HG03139 (cell line): Measurements from ENCODE around the gene CYB561.

Experiments
- ATAC-seq: cut with Tn5 transposase; IDR thresholded peaks from one replicate; pipeline ENCODE4 v1.9.1; 2021; ENCODE audit not compliant: unreplicated experiment

The CYB561 gene

DNA sequence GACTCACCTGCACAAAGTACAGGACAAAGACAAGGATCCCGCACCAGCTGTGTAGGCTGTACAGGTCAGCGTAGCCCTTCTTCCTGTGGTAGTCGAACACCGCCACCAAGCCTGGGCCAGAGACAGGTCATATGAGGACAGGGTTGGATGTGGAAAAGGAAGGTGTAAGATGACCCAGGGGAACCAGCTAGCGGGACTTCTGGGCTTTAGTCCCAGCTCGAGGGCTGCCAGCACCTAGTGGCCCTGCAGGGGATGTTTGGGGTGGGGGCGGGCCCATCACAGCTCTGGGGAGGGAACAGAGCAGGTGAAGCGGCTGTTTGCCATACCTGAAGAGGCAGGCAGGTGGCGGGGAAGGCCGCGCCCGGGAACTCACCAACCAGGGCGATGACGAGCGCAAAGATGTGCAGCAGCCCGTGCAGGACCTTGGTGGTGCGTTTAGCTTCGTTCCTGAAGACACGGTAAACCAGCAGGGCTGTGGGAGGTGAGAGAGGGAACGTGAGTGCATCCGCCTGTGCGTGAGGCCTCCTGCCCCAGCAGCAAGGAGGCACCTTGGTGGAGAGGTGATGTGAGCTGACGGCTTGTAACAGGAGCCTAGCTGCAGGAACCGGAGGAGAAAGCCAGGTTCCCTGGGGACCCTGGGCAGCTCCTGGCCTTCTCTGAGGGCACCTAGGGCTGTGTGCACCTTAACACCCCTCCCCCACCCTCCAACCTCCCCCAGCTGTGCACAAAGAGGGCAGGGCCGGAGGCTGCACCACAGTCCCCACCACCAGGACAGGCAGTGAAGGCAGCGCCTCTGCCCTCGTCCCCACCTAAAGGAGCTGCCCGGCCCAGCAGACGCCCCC is 10.2 kb downstream of the CYB561 start:
- ATAC-seq = no peak

DNA sequence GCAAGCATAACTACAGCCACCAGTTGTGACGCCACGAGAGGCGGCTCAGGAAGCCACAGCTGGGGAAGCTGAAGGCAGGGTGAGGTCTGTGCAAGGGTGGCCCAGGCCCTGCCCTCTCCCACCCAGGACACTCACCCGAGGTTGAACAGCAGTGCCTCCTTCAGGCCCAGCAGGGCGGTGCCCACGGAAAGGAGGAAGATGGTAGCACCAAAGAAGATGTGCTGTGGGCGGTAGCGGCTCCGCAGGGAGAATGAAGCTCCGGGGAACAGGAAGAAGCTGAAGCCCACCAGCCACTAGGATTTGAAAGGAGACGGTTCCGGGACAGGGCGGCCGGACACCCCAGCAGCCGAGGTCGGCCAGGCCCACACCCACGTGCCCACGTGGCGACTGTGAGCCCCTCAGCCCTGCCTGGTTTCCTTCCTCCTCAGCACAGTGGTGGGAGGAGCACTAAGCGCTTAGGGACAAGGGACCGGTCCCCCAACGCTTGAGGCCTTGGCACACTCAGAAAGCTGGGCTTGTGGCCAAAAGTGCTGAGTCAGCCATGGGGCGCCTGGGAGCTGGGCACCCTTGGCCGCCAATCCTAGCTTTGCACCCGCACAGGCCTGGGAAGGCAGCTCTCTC is 11.0 kb downstream of the CYB561 start:
- no peak for ATAC-seq

DNA sequence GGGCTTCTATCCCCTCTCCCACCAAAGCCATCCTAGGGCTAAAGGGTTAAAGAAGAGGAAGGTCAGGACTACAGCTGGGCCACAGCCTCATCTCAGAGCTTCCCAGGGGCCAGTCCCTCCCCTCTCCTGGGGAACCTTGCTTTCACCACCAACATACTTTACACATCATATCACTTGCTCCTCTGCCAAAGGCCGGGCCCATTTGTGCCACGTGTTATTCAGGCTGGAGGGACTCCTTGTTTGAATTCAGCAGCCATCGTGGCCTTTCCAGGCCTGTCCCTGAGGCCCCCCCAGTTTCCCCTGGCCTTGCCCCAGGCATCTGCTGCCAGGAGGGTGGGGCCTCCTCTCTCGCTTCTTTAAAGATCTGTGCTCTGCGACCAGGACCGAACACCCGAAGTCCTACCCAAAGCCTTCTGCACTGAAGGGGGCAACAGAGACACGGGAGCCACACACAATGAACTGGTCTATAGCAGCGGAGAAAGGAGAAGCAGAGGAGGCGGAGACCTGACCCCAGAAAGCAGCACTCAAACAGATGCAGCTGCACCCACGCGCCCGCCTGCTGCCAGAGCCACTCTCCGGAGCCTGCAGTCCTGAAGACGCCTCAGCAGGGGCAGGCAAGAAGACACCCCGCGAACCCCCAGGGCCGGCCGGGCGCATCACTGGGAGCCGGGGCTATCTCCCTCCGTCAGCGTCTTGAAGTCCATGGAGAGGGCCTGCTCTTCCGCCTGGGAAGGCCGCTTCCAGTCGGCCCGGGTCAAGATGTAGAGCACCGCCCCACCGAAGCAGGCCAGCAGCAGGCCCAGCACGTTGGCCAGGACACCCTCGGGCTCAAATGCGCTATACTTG is 12.1 kb downstream of the CYB561 start:
- ATAC-seq = no peak

DNA sequence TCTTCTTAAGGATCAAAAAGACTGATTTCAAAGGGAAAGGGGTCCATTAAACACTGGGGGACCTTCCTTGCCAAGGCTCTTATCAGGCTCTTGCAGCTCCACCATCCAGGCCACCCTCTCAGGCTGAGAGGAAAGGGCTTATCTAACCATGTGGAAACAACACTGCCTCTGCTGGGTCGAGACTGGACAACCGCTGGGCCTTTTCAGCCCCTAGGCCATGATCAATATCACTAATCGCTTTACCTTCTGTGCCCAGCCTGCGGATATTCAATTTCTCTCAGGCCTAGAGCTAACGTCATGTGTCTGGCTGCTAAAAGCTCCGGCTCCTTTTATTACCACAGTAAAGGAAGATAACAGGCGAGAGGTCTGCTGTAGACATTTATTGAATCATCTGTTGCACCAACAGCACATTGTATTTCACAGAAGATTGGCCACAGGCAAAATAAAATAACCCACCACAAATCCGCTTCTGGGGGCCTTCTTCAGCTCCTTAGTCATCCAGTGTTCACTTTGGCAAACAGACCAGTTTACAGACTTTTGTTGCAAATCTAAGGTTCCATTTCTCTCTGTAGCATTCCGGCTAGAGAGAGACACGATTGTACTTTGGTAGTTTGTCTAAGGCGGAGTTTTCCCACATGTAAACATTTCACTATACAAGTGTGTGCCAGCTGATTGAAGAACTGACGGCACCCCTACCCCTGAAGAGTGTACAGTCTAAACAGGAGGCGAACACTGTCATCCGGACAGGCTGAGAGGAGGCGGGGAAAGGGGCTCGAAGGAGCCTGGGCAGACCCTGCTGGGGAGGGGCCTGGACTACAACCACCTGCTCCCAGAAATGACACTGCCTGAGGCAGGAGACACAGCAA is 13.9 kb downstream of the CYB561 start:
- no peak for ATAC-seq

DNA sequence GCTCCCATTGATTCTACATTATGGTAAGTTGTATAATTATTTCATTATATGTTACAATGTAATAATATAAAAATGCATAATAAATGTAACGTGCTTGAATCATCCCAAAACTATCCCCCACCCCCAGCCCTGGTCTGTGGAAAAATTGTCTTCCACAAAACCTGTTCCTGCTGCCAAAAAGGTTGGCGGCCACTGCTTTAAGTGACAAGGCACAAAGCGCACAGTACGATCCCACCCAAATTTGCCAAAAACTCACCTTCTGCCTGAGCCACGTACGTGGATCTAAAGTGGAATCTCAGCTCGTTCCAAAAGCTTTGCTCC is 14.5 kb downstream of the CYB561 start:
- no peak for ATAC-seq

DNA sequence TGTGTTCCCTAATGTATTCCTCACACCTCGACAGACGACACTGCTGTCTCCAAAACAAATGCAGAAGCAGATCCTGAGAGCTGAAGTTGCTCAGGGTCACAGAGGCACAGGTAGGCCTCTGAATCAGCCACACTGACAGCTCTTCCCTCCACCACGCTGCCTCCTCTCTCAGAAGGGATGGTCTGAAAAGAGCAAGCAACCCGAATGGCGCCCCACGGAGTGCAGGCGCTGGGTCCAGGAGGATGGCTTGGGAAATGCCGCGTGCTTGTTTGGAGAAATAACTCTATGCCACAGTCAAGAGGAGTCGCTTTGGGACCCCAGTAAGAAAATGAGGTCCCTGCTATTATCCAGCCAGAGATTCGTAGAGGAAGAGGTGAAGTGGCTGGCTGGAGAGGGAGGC is 15.9 kb downstream of the CYB561 start:
- ATAC-seq = no peak

DNA sequence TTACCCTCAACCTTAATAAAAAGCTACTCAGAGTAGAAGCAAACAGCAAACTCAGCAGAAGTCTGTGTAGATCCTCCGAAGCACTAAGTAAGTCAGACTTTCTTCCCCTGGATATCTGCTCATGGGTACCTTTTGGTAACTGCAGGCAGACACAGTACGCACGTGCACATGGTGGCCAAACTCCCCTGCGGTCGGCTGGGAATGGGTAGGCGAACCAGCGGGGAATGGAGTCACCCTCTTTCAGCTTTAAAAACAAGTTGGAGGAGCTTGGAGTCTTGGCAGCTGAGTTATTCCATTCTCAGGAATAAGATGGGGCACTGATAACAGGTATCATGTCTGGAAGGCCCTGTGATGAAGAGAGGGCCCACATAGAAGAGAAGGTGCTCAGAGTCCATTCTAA is 16.3 kb downstream of the CYB561 start:
- no peak for ATAC-seq

DNA sequence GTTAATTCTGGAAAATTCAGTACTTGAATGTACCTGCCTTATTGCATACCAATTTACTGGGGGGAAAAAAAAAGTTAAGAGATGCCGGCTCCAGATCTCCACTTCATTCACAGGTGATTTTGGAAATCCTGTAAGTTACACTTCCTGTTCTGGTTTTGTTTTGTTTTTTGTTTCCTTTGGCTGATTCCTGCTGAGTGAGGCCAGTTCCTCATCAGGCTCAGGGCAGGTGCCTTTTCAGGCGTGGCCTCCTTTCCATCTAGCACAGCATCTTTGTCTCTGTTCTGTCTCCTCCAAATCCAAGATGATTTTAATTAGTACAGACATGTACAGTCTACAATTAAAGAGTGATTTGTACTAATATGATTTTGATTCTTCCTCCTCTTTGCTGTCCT is 19.2 kb downstream of the CYB561 start:
- no peak for ATAC-seq

DNA sequence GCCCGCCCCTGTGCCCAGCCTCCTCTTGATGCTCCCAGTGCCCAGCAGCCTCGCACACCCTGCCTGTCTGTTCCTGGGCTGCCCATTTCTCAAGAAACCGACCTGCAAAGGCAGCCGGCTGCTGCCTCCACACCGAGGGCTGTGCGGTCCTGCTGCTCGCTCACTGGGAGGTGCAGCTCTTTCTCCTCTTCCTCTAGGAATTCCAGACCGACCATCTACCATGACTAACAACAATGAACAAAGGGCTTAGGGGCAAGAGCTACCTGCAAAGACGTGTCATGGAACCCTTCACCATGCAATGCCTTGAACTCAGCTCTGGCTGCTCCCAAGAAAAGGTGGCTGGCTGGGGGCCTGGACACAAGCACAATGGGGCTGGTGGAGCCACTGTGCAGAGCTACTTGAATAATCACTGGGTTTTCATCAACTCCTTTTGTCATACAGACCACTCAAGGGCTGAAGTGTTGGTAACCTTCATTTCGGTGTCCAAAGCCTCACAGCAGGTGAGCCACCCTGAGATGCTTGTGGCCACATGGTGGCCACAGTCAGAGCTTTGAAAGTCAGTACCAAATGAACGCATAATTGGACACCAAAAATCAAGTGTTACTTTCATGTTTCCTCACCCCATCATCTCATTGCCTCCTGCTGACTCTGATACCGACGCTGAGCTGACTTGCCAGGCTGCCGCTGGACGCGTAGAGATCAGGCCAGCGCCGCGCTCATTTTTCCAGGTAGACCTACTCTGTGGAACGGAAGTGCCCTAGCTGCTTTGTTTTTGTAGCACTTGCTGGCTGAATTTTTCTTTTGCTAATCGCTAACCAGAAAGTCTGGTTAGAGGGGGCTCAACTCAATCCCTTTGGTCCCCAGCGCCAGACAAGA is 19.8 kb downstream of the CYB561 start:
- ATAC-seq = no peak

DNA sequence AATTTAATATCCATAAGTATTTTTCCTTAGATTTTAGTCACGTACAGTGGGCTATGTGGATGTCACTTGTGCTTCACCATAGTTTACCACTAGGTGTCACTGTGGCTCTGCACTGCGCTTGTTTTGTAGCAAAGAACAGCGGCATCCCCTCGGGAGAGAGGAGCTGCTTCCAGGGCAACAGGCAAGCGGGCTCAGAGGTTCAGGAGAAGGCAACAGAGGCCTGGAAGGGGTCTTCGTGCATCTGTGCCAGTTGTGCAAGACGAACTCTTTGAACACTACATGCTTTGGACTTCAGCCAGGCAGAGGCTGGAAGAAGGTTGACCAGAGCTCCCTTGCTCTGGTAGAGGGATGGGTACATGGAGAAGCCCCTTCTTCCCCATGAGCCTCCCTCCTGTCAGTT is 20.6 kb downstream of the CYB561 start:
- ATAC-seq = no peak

DNA sequence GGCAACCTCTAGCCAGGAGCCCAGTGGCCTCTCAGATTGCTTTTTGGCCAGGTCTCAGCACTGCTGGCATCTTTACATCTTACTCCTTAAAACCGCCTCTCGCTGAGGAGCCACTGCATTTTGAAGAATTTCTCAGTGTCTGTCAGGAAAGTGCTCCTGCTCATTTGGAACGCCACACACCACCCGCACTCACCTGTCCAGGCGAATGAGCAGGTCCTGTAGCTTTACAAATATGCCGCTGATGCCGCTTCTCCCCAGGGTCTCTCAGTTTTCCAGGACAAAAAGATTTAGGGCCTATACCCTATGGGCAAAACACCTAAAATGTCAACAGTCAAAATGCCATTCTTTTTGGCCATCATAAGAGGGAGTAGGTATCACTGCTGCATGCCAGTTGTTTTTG is 22.1 kb downstream of the CYB561 start:
- ATAC-seq = no peak

DNA sequence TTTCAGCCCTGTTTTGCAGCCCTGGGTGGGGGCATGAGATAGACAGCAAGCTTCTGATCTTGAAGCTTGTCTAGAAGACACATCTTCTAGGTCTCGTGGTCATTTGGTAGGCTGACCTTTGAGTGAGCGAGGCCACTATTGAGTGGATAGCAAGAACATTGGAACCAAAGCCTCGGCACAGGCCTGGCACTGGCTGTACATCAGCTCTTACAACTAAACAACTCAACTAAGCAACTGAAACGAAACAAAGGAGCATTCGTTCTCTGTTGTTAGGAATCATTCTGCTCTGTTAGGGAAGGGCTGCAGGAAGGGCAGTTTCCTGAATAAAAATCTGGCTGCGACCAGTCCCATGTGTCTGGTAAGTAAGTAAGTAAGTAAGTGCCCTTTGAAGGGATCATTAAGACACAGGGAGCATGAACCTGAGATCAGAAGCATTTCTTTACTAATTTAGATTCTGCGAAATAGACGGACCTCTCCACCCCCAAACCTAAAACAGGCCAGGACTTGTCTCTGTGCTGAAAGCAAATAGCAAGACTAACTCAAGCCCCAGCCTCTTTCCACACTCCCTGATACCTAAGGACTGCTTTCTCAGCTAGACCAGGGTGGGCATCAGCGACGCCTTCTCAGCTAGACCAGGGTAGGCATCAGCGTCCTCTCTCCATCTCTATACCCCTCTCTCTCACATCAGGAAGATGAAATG is 22.7 kb downstream of the CYB561 start:
- ATAC-seq = no peak

DNA sequence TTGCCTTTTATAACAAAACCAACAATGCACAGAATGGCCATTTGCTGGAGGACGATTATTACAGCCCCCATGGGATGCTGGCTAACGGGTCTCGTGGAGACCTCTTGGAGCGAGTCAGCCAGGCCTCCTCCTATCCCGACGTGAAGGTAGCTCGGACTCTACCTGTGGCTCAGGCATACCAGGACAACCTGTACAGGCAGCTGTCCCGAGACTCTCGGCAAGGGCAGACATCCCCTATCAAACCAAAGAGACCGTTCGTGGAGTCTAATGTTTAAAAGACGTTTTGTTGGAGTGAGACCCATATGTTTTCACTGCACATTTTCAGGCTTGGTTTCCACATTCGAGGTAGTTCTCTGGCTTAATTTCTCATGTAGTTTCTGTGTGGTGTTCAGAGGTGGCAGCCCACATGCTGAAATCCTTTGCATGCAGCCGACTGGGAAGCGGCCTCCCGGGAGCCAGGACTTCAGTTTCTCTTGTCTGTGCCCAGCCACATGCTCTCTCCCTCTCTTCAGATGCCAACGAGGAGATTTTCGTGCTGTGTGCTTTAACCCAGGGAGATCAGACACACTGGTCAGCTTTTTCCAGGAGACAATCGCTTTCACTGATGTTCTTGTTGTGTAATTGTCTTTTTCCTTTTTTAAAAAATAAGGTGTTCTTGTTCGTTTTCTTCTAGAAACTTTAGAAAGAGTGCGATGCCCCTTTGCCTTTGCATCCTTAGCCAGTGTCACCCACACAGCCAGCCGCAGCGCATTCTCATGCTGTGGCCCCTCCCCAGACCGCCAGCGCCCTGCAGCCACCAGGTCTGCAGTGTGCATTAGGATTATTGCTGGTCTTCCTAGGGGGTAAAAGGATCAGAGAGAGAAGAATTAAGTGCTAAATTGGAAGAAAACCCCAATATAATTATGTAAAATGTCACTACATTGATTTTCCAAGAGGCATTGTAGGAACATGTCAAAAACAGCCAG is 24.1 kb downstream of the CYB561 start:
- ATAC-seq = no peak

DNA sequence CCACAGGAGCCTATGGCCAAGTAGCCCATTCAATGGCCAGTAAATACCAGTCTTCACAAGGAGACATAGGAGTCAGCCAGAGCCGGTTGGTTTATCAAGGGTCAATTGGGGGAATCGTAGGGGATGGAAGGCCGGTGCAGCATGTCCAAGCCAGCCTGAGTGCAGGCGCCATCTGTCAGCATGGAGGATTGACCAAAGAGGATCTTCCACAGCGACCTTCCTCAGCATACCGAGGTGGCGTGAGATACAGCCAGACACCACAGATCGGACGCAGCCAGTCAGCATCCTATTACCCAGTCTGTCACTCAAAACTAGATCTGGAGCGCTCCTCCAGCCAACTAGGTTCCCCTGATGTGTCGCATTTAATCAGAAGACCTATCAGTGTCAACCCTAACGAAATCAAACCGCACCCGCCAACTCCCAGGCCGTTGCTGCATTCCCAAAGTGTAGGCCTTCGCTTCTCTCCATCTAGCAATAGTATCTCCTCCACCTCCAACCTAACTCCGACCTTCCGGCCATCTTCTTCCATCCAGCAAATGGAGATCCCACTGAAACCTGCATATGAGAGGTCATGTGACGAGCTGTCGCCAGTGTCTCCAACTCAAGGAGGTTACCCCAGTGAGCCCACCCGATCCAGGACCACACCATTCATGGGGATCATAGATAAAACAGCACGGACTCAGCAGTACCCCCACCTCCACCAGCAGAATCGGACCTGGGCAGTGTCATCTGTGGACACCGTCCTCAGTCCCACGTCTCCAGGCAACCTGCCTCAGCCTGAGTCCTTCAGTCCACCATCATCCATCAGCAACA is 25.0 kb downstream of the CYB561 start:
- ATAC-seq = no peak

DNA sequence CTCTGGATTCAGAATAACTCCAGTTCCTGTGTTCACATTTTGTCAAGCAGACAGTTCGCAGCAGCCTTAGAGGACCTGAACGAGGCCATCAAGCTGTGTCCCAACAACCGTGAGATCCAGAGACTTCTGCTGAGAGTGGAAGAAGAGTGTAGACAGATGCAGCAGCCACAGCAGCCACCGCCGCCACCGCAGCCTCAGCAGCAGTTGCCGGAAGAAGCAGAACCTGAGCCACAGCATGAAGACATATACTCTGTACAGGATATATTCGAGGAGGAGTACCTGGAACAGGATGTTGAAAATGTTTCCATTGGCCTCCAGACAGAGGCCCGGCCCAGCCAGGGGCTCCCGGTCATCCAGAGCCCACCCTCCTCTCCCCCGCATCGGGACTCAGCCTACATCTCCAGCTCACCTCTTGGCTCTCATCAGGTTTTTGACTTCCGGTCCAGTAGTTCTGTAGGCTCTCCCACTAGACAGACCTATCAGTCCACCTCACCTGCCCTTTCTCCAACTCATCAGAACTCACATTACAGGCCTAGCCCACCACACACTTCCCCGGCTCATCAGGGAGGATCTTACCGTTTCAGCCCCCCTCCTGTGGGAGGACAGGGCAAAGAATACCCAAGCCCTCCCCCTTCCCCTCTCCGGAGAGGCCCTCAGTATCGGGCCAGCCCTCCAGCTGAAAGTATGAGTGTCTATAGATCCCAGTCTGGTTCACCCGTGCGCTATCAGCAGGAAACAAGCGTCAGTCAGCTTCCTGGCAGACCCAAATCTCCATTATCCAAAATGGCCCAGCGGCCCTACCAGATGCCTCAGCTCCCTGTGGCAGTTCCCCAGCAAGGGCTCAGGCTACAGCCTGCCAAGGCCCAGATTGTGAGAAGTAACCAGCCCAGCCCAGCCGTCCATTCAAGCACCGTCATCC is 25.9 kb downstream of the CYB561 start:
- ATAC-seq = no peak

DNA sequence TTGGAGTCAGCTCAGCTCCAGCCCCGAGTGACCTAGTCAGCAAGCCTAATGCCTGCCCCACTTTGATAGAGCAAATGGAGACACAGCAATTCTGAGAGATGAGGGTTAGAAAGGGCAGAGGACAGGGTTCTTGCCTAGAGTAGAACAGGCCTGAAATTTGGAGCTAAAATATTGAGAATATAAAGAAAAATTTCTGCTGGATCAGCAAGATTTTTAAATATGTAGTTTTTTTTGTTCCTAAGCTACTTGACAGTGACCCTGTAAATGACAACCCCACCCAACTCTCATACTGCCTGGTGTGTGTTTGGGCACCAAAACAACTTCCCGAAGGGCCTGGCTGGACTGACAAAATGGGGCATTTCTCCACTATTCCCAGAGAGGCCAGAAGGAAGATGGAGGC is 26.7 kb downstream of the CYB561 start:
- no peak for ATAC-seq
